B cell (primary cell): ENCODE data around the gene DDO. TPM values are rescaled to one million over a fixed set of nuclear protein-coding genes. Genes with fewer than 3 reads are reported as not detected.

Experiments used
- ATAC-seq: fragments of 200-7000 bp; cut with Tn5 transposase; one replicate; pipeline ENCODE4 v1.10.0; 2021; ENCODE audit warnings: low read depth, mild to moderate bottlenecking, moderate number of reproducible peaks, moderate library complexity
- CTCF ChIA-PET: fragments of 350-600 bp; sonication (Branson Sonifier 250); formaldehyde crosslinking; loops from one replicate; lab custom pipeline; 2021; ENCODE audit warnings: antibody characterized with exemption, inconsistent platforms; lab: Charles Lee
- POLR2A ChIA-PET: fragments of 350-600 bp; sonication (Branson Sonifier 250); formaldehyde crosslinking; loops from one replicate; lab custom pipeline; 2021; ENCODE audit warnings: antibody characterized with exemption; lab: Charles Lee
- DNase-seq: peaks from one replicate; pipeline ENCODE4 v3.0.0; 2013
- H2AFZ ChIP-seq: 2 replicates; pipeline ENCODE4 v1.6.1; 2012; ENCODE audit warnings: mild to moderate bottlenecking, low read depth, low read length; ENCODE audit not compliant: insufficient read depth, poor library complexity, severe bottlenecking
- H3K27ac ChIP-seq, 2 donors: 1 replicate in 1 of 2; 2 replicates in 1 of 2; pipeline ENCODE4 v1.5.1; 2012 to 2013; ENCODE audit warnings: low read length in 2 of 2, mild to moderate bottlenecking in 2 of 2, moderate library complexity in 1 of 2
- H3K27me3 ChIP-seq, 4 experiments: fragments of 200-600 bp in 1 of 4; sonication (generic) in 1 of 4; replicated peaks in 1 of 4; 1 replicate in 2 of 4; 2 replicates in 2 of 4; pipeline versions ENCODE4 v1.6.1 to v1.7.0; 2013 to 2016; ENCODE audit warnings: low read length in 3 of 4, mild to moderate bottlenecking in 2 of 4, mixed read lengths in 1 of 4, moderate library complexity in 1 of 4; ENCODE audit not compliant: insufficient read depth in 4 of 4, control insufficient read depth in 3 of 4; ENCODE audit errors: control extremely low read depth in 1 of 4
- H3K36me3 ChIP-seq, 2 experiments: replicated peaks in 1 of 2; 1 replicate in 1 of 2; 2 replicates in 1 of 2; pipeline versions ENCODE4 v1.6.1 to v1.7.1; 2013; ENCODE audit warnings: low read length in 1 of 2; ENCODE audit not compliant: insufficient read depth in 2 of 2, control insufficient read depth in 1 of 2; ENCODE audit errors: control extremely low read depth in 1 of 2, extremely low read depth in 1 of 2
- H3K4me1 ChIP-seq, 2 donors: fragments of 200-600 bp in 1 of 2; sonication (generic) in 1 of 2; 1 replicate in 1 of 2; 2 replicates in 1 of 2; pipeline versions ENCODE4 v1.5.1 to v1.6.1; 2013 to 2017; ENCODE audit warnings: low read length in 2 of 2; ENCODE audit not compliant: control insufficient read depth in 2 of 2, insufficient read depth in 2 of 2
- H3K4me2 ChIP-seq: replicated peaks from 2 replicates; pipeline ENCODE3; 2012; ENCODE audit warnings: mild to moderate bottlenecking, low read depth, low read length; ENCODE audit not compliant: poor library complexity, severe bottlenecking
- H3K4me3 ChIP-seq, 5 experiments: fragments of 200-600 bp in 1 of 5; sonication (generic) in 1 of 5; 1 replicate in 3 of 5; 2 replicates in 2 of 5; pipeline versions ENCODE4 v1.5.1 to v1.7.0; 2011 to 2016; ENCODE audit warnings: low read length in 4 of 5, mild to moderate bottlenecking in 4 of 5, low read depth in 2 of 5, control low read depth in 1 of 5, moderate library complexity in 1 of 5; ENCODE audit not compliant: insufficient read depth in 1 of 5; ENCODE audit errors: control extremely low read depth in 1 of 5, extremely low read depth in 1 of 5
- H3K79me2 ChIP-seq: fragments of 200-600 bp; sonication (generic); one replicate; pipeline ENCODE4 v1.6.0; 2016; ENCODE audit warnings: low read length; ENCODE audit not compliant: control insufficient read depth, insufficient read depth
- H3K9ac ChIP-seq: fragments of 200-600 bp; sonication (generic); 2 replicates; pipeline ENCODE4 v1.6.1; 2017; ENCODE audit warnings: mild to moderate bottlenecking, low read length, moderate library complexity
- H3K9me3 ChIP-seq, 3 donors: one replicate each; pipeline versions ENCODE4 v1.6.1 to v1.7.1; 2013; ENCODE audit warnings: low read length in 2 of 3; ENCODE audit not compliant: control insufficient read depth in 2 of 3, insufficient read depth in 1 of 3; ENCODE audit errors: control extremely low read depth in 1 of 3
- H4K20me1 ChIP-seq: 2 replicates; pipeline ENCODE4 v1.6.0; 2012; ENCODE audit warnings: mild to moderate bottlenecking, low read length; ENCODE audit not compliant: insufficient read depth, control insufficient read depth, poor library complexity, severe bottlenecking
- H3K27ac Mint-ChIP-seq: one replicate; pipeline ENCODE4 v1.8.0; 2021; ENCODE audit warnings: mixed read lengths
- H3K27me3 Mint-ChIP-seq: one replicate; pipeline ENCODE4 v1.8.0; 2021; ENCODE audit warnings: mixed read lengths
- H3K4me1 Mint-ChIP-seq: one replicate; pipeline ENCODE4 v1.8.0; 2021; ENCODE audit warnings: mixed read lengths
- H3K4me3 Mint-ChIP-seq: one replicate; pipeline ENCODE4 v1.8.0; 2021; ENCODE audit warnings: mixed read lengths
- H3K9me3 Mint-ChIP-seq: one replicate; pipeline ENCODE4 v1.8.0; 2022; ENCODE audit warnings: mixed read lengths; ENCODE audit not compliant: insufficient read depth
- CTCF ChIP-seq: fragments of 200-600 bp; IDR thresholded peaks from one replicate; pipeline ENCODE4 v1.8.0; 2022; ENCODE audit warnings: antibody characterized with exemption, mild to moderate bottlenecking
- EZH2 ChIP-seq: IDR thresholded peaks from 2 replicates; pipeline ENCODE4 v1.6.1; 2012; ENCODE audit warnings: borderline replicate concordance, low read depth, mild to moderate bottlenecking, moderate library complexity, low read length; ENCODE audit not compliant: insufficient read depth, poor library complexity, severe bottlenecking
- WGBS: methylation state at CpG from one replicate; pipeline ENCODE4 v1.1.5; 2013; ENCODE audit warnings: missing lambda C conversion rate; ENCODE audit not compliant: insufficient coverage; 5-methylcytosine and 5-hydroxymethylcytosine counted together
- intact Hi-C: fragments of 100-400 bp; cut with micrococcal nuclease; formaldehyde crosslinking; loops from one replicate; pipeline ENCODE4 v1.10.0; 2022
- polyA plus RNA-seq: library from polyadenylated mRNA; depleted of rRNA; stranded (reverse); fragments of >200 nt; gene quantifications from 2 replicates; pipeline ENCODE4 v1.2.3, GENCODE V29; 2012
- total RNA-seq, 2 donors: library from RNA; stranded (reverse); fragments of 120-200 nt in 1 of 2; gene quantifications; 1 replicate in 1 of 2; 2 replicates in 1 of 2; pipeline versions ENCODE4 v1.2.3 to v1.2.4, GENCODE V29; 2013 to 2022

Gene DDO
- total and polyA plus RNA-seq, 2 donors (not counting 1 experiment from before 2014, with no cell fraction given) = not detected

- Mint-ChIP-seq H3K9me3 (no peaks in the 10 kb centered on the region), H3K27me3 (peaks cover 69% of the 10 kb centered on the region), H3K27ac (no peak overlapping the region), H3K4me1 (peaks cover 16% of the 10 kb centered on the region), H3K4me3 (no peak overlapping the region)
- Histone ChIP-seq H3K27ac (no peak overlapping the region), H2AFZ (no peak overlapping the region), H3K36me3 (no peaks in the 10 kb centered on the region), H4K20me1 (no peaks in the 10 kb centered on the region), H3K4me2 (no peak overlapping the region), H3K4me3 (no peak overlapping the region), H3K79me2 (no peaks in the 10 kb centered on the region), H3K4me1 (peaks cover 12 to 13% of the 10 kb centered on the region in 2 donors), H3K9me3 (peaks cover 0 to 4% (median 0%) of the 10 kb centered on the region in 3 donors), H3K9ac (no peak overlapping the region), H3K27me3 (peaks cover 0 to 44% (median 27%) of the 10 kb centered on the region in 4 experiments)
- WGBS = 88% methylated on average over 1 of the region's 3 CpGs
- ChIA-PET CTCF (no interaction called here), POLR2A (no interaction called here)
- intact Hi-C loops = no loop called here
- no peak for TF ChIP-seq CTCF
- TF ChIP-seq EZH2 = no peak
- DNase-seq (no peak), ATAC-seq (no peak)
Observed at GRCh38 chr6:110360676-110361075, 54.7 kb downstream of the DDO start.

GRCh38 chr6:110359556-110359955 is 55.8 kb downstream of the DDO start:
- Histone ChIP-seq H4K20me1 (no peaks in the 10 kb centered on the region), H2AFZ (no peak overlapping the region), H3K36me3 (no peaks in the 10 kb centered on the region), H3K9me3 (peaks cover 0 to 4% (median 0%) of the 10 kb centered on the region in 3 donors), H3K4me2 (no peak overlapping the region), H3K4me3 (no peak overlapping the region), H3K79me2 (no peaks in the 10 kb centered on the region), H3K4me1 (peaks cover 12 to 13% of the 10 kb centered on the region in 2 donors), H3K9ac (no peak overlapping the region), H3K27ac (no peak overlapping the region), H3K27me3 (peaks cover 0 to 44% (median 27%) of the 10 kb centered on the region in 4 experiments)
- ChIA-PET CTCF (interaction anchor here (1.1 kb wide), 1 partner anchor 32 kb away, joined by 5 read pairs; no protein-coding TSS in a partner anchor), POLR2A (no interaction called here)
- TF ChIP-seq CTCF (no peak), EZH2 (no peak)
- Mint-ChIP-seq H3K9me3 (no peaks in the 10 kb centered on the region), H3K4me1 (peaks cover 16% of the 10 kb centered on the region), H3K27ac (no peak overlapping the region), H3K4me3 (peak overlapping the region; percentile 61), H3K27me3 (peaks cover 72% of the 10 kb centered on the region)
- ATAC-seq (no peak), DNase-seq (no peak)
- intact Hi-C loops = no loop called here
- no CpG with 5 or more reads among the region's 5 CpGs for whole genome bisulfite sequencing
